A549 (cell line): Measurements from ENCODE around the gene NIN. TPM values are rescaled to one million over a fixed set of nuclear protein-coding genes. Genes with fewer than 3 reads are reported as not detected.
A peak's percentile ranks its signal among the peaks of the same experiment; 100 is the strongest.

Source experiments
- ATAC-seq, 2 experiments: fragments of 200-7000 bp in 1 of 2; fragments of >200 bp in 1 of 2; cut with Nextera tagmentation in 1 of 2; cut with Tn5 transposase in 1 of 2; 3 replicates each; pipeline versions ENCODE4 v1.8.0 to v1.9.1; 2018 to 2020; ENCODE audit warnings: mild to moderate bottlenecking in 1 of 2, moderate library complexity in 1 of 2
- CTCF ChIA-PET: fragments of 300-600 bp; sonication (Branson Sonifier 250); formaldehyde crosslinking; extraction: SDS; loops from one replicate; lab custom pipeline; 2021; ENCODE audit warnings: antibody characterized with exemption, inconsistent platforms; lab: Yijun Ruan, JAX
- POLR2A ChIA-PET: fragments of 350-600 bp; formaldehyde crosslinking; extraction: SDS; loops from one replicate; lab custom pipeline; 2021; ENCODE audit warnings: antibody characterized with exemption, inconsistent platforms; lab: Yijun Ruan, JAX
- DNase-seq, 2 experiments: peaks; one replicate each; pipeline versions ENCODE4 v3.0.0 to v3.0.0-alpha.2; 2011 to 2016; ENCODE audit warnings: low read depth in 1 of 2, low spot score in 1 of 2
- FAIRE-seq: peaks from 2 replicates; lab custom pipeline; 2011; peaks lifted over from hg19 to GRCh38; lab: Jason Lieb, UNC
- H3K27ac ChIP-seq, 2 experiments: fragments of >200 bp; sonication (Bioruptor Twin); formaldehyde crosslinking; 3 replicates each; pipeline ENCODE4 v1.5.1; 2016 to 2017
- H3K4me1 ChIP-seq: fragments of >200 bp; sonication (Bioruptor Twin); formaldehyde crosslinking; 3 replicates; pipeline ENCODE4 v1.6.1; 2016
- H3K4me2 ChIP-seq: fragments of >200 bp; sonication (Bioruptor Twin); formaldehyde crosslinking; 3 replicates; pipeline ENCODE4 v1.6.1; 2016
- H3K4me3 ChIP-seq: fragments of >200 bp; sonication (Bioruptor Twin); formaldehyde crosslinking; 3 replicates; pipeline ENCODE4 v1.5.1; 2016
- H3K9me3 ChIP-seq: fragments of >200 bp; sonication (Bioruptor Twin); formaldehyde crosslinking; 3 replicates; pipeline ENCODE4 v1.6.1; 2016
- BHLHE40 ChIP-seq: IDR thresholded peaks from 2 replicates; pipeline ENCODE4 v1.6.1; 2012; ENCODE audit warnings: low read depth, low read length, inconsistent platforms
- CHD4 ChIP-seq: fragments of 200-600 bp; sonication (generic); IDR thresholded peaks from 2 replicates; pipeline ENCODE4 v1.6.1; 2016; ENCODE audit warnings: antibody characterized with exemption, mild to moderate bottlenecking, borderline replicate concordance
- FOSL2 ChIP-seq, 2 experiments: fragments of 450-650 bp in 1 of 2; fragments of >200 bp in 1 of 2; sonication (Bioruptor Twin) in 1 of 2; formaldehyde crosslinking; IDR thresholded peaks; 2 replicates each; pipeline versions ENCODE4 v1.5.0 to v1.6.1; 2016 to 2020; ENCODE audit warnings: mild to moderate bottlenecking in 1 of 2, moderate library complexity in 1 of 2
- FOXS1 ChIP-seq: fragments of 250-450 bp; sonication (Bioruptor Pico); IDR thresholded peaks from 2 replicates; pipeline ENCODE4 v1.5.0; 2020; ENCODE audit warnings: mild to moderate bottlenecking, moderate library complexity
- GATA3 ChIP-seq: IDR thresholded peaks from 2 replicates; pipeline ENCODE4 v1.6.1; 2012; ENCODE audit warnings: borderline replicate concordance
- HDAC2 ChIP-seq: fragments of 200-600 bp; sonication (generic); IDR thresholded peaks from 2 replicates; pipeline ENCODE4 v1.6.1; 2016
- HOXB13 ChIP-seq: fragments of 250-450 bp; sonication (Bioruptor Pico); IDR thresholded peaks from 2 replicates; pipeline ENCODE4 v1.5.0; 2020; ENCODE audit warnings: low read depth, mild to moderate bottlenecking, moderate library complexity
- KDM5A ChIP-seq: fragments of 200-600 bp; sonication (generic); IDR thresholded peaks from 2 replicates; pipeline ENCODE4 v1.6.1; 2016; ENCODE audit warnings: antibody characterized with exemption, mild to moderate bottlenecking
- NFE2L2 ChIP-seq: fragments of 150-350 bp; conservative IDR thresholded peaks from 2 replicates; pipeline ENCODE4 v1.6.1; 2014; ENCODE audit warnings: low read length
- NR3C1 ChIP-seq: fragments of >200 bp; sonication (Bioruptor Twin); formaldehyde crosslinking; IDR thresholded peaks from 3 replicates; pipeline ENCODE4 v1.6.1; 2017
- PHF8 ChIP-seq: fragments of 200-600 bp; sonication (generic); IDR thresholded peaks from 2 replicates; pipeline ENCODE4 v1.6.1; 2016; ENCODE audit warnings: low read depth, mild to moderate bottlenecking, antibody characterized with exemption, moderate library complexity, borderline replicate concordance
- POLR2A ChIP-seq: IDR thresholded peaks from 2 replicates; pipeline ENCODE4 v1.6.1; 2012; ENCODE audit warnings: mild to moderate bottlenecking, low read length
- ZC3H11A ChIP-seq: fragments of 450-650 bp; IDR thresholded peaks from 2 replicates; pipeline ENCODE4 v1.6.1; 2014; ENCODE audit warnings: antibody characterized with exemption, mild to moderate bottlenecking
- WGBS: methylation state at CpG from one replicate; pipeline ENCODE4 v1.1.6; 2017; ENCODE audit errors: missing lambda C conversion rate; 5-methylcytosine and 5-hydroxymethylcytosine counted together
- polyA plus RNA-seq, 4 experiments: library from polyadenylated mRNA; depleted of rRNA in 3 of 4; stranded (reverse); fragments of >200 nt; fragmentation: RNase III in 1 of 4; extraction: RNeasy Plus Mini Kit Qiagen cat#74134 plus additional on column Dnase treatment in 1 of 4; gene quantifications; 2 replicates in 3 of 4; 3 replicates in 1 of 4; pipeline ENCODE4 v1.2.3, GENCODE V29; 2011 to 2017
- TF ChIP-seq, protein P1 (sequence below): fragments of 250-450 bp; sonication (Bioruptor Pico); IDR thresholded peaks from 2 replicates; pipeline ENCODE4 v1.5.0; 2021; ENCODE audit warnings: mild to moderate bottlenecking, moderate library complexity, borderline replicate concordance
- TF ChIP-seq, protein P2 (sequence below): fragments of 150-350 bp; IDR thresholded peaks from 2 replicates; pipeline ENCODE4 v1.6.1; 2014; ENCODE audit warnings: low read depth, mild to moderate bottlenecking, low read length
- TF ChIP-seq, protein P3 (sequence below): fragments of >200 bp; sonication (Bioruptor Twin); formaldehyde crosslinking; IDR thresholded peaks from 3 replicates; pipeline ENCODE4 v1.5.1; 2016
- TF ChIP-seq, protein P4 (sequence below): IDR thresholded peaks from 2 replicates; pipeline ENCODE4 v1.6.1; 2012; ENCODE audit warnings: low read depth, borderline replicate concordance
- TF ChIP-seq, protein P5 (sequence below): fragments of 200-600 bp; sonication (generic); IDR thresholded peaks from 2 replicates; pipeline ENCODE4 v1.6.1; 2016; ENCODE audit warnings: antibody characterized with exemption, mild to moderate bottlenecking, moderate library complexity

The NIN gene
- polyA plus RNA-seq, 2 of the 4 experiments (the other 2 are of a cell fraction), result 12.4 to 19.5 TPM

DNA sequence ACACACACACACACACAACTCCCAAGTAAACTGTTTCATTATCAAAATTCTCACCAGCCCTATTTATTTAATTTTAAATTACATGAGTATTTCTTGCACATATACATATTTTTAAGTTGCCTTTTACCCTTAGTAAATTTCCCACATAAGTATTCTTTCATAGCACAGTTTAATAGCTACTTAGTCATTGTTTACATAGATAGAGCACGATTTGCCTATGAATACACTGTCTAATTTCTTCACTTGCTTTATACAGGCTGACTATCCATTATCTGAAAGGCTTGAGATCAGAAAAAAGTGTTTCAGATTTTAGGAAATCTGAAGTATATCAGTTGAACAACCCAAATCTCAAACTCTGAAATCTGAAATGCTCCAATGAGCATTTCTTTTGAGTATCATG, 30.9 kb downstream of the NIN start:
- ChIA-PET CTCF (interaction anchor here (0.8 kb wide), 1 partner anchor 22 kb away, joined by 4 read pairs; no protein-coding TSS in a partner anchor), POLR2A (interaction anchor here (1.1 kb wide), 1 partner anchor 60 kb away, joined by 5 read pairs; no protein-coding TSS in a partner anchor)
- H3K4me1 ChIP-seq, result peaks cover 34% of the 10 kb centered on the region; the same call in 2 of the 3 replicates
- H3K4me2 ChIP-seq, result peak overlapping the region; percentile 53
- no peak for TF ChIP-seq ZC3H11A
- TF ChIP-seq NFE2L2, result no peak
- no peak for TF ChIP-seq POLR2A
- TF ChIP-seq PHF8, result no peak
- TF ChIP-seq, protein P1, sequence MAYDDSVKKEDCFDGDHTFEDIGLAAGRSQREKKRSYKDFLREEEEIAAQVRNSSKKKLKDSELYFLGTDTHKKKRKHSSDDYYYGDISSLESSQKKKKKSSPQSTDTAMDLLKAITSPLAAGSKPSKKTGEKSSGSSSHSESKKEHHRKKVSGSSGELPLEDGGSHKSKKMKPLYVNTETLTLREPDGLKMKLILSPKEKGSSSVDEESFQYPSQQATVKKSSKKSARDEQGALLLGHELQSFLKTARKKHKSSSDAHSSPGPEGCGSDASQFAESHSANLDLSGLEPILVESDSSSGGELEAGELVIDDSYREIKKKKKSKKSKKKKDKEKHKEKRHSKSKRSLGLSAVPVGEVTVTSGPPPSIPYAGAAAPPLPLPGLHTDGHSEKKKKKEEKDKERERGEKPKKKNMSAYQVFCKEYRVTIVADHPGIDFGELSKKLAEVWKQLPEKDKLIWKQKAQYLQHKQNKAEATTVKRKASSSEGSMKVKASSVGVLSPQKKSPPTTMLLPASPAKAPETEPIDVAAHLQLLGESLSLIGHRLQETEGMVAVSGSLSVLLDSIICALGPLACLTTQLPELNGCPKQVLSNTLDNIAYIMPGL, result no peak
- no peak for TF ChIP-seq FOSL2 (IDR thresholded peaks at IDR 0.05)
- TF ChIP-seq FOSL2 (CRISPR knock-in tag; IDR thresholded peaks at IDR 0.05), result 0 out of 2 replicates have a peak, but pooled peaks have one; percentile 37
- DNase-seq (peak in 1 of 2 experiments; percentile 4), FAIRE-seq (no peak), ATAC-seq (peak in 1 of 2 experiments; percentile 63; a peak in 3 of 6 replicates)
- no peak overlapping the region for H3K4me3 ChIP-seq
- H3K9me3 ChIP-seq, result no peaks in the 10 kb centered on the region
- no peak overlapping the region for H3K27ac ChIP-seq
- WGBS, result 2% methylated on average over 1 of the region's 1 CpG

DNA sequence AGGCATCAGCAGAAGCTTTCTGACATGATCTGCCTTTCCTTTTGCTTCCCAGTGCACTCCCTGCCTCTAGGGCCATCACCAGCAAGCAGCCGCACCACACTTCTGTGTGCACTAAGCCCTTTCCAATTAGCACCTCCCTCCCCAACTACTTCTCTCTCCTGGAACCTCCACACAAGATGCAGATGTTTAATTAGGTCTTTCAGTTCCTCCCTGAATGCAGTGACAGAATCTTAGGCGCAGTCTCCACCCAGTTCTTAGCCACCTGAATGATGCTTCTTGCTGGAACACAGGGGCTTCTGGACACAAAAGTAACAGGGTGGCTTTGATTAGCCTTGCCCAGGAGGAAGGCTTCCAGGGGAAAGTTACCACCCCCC, 32.9 kb downstream of the NIN start:
- FAIRE-seq, result no peak
- TF ChIP-seq, protein P2, sequence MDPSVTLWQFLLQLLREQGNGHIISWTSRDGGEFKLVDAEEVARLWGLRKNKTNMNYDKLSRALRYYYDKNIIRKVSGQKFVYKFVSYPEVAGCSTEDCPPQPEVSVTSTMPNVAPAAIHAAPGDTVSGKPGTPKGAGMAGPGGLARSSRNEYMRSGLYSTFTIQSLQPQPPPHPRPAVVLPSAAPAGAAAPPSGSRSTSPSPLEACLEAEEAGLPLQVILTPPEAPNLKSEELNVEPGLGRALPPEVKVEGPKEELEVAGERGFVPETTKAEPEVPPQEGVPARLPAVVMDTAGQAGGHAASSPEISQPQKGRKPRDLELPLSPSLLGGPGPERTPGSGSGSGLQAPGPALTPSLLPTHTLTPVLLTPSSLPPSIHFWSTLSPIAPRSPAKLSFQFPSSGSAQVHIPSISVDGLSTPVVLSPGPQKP, result no peak
- TF ChIP-seq FOXS1 (CRISPR knock-in tag) (no peak), HOXB13 (CRISPR knock-in tag) (no peak), HDAC2 (no peak), GATA3 (no peak), KDM5A (no peak), NR3C1 (no peak)
- TF ChIP-seq, protein P3, sequence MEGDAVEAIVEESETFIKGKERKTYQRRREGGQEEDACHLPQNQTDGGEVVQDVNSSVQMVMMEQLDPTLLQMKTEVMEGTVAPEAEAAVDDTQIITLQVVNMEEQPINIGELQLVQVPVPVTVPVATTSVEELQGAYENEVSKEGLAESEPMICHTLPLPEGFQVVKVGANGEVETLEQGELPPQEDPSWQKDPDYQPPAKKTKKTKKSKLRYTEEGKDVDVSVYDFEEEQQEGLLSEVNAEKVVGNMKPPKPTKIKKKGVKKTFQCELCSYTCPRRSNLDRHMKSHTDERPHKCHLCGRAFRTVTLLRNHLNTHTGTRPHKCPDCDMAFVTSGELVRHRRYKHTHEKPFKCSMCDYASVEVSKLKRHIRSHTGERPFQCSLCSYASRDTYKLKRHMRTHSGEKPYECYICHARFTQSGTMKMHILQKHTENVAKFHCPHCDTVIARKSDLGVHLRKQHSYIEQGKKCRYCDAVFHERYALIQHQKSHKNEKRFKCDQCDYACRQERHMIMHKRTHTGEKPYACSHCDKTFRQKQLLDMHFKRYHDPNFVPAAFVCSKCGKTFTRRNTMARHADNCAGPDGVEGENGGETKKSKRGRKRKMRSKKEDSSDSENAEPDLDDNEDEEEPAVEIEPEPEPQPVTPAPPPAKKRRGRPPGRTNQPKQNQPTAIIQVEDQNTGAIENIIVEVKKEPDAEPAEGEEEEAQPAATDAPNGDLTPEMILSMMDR, result no peak
- TF ChIP-seq, protein P4, sequence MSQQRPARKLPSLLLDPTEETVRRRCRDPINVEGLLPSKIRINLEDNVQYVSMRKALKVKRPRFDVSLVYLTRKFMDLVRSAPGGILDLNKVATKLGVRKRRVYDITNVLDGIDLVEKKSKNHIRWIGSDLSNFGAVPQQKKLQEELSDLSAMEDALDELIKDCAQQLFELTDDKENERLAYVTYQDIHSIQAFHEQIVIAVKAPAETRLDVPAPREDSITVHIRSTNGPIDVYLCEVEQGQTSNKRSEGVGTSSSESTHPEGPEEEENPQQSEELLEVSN, result no peak
- H3K27ac ChIP-seq, result no peak overlapping the region
- no peak overlapping the region for H3K4me3 ChIP-seq
- H3K4me2 ChIP-seq, result no peak overlapping the region
- H3K9me3 ChIP-seq, result no peaks in the 10 kb centered on the region
- no peak for DNase-seq
- ChIA-PET CTCF (interaction anchor here (0.6 to 8.1 kb wide), 4 partner anchors 9 to 675 kb away, joined by 3 to 53 read pairs (median 4); no protein-coding TSS in a partner anchor), POLR2A (no interaction called here)
- no peak for ATAC-seq
- WGBS, result 94% methylated on average over 2 of the region's 2 CpGs
- peaks cover 34% of the 10 kb centered on the region; the same call in 2 of the 3 replicates for H3K4me1 ChIP-seq

DNA sequence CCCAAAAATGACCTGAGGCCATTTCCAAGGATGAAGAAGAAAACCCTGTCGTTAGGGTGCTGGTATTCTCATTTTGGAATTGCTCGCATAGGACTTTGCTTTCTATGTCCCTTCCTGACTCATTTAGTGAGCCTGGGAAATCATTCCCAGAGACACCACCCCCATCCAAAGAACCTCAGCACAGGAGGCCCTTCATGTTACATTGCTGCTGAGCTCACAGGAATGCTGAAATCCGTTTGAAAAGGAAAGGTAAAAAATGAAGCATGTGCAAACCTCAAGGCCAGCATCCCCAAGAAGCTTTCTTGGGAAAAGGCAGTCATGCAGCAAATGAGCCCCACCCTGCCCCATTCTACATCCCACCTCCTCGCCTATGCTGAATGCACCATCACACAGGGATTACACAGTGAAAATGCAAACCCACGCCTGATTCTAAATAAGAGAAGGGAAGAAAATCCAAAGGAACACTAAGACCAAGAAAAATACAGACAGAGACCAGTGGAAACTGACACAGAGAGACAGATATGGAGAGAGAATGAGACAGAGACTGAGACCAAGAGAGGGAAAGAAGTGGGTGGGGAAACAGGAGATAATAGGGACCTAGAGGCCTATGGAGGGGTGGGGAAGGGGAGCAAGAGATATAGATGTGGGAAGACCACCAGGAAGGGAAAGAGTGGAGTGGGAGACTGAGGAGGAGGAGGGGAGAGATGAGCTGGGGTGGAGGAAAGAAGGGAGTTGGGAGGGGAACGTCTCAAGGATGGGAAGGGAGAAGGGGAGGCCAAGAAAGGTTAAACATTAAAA, 33.5 kb downstream of the NIN start:
- CTCF ChIA-PET, result interaction anchor here (0.6 to 8.1 kb wide), 7 partner anchors 10 to 674 kb away, joined by 3 to 53 read pairs (median 4); no protein-coding TSS in a partner anchor

More for the DNA sequence above, 33.5 kb downstream of the NIN start:
- no peak for FAIRE-seq
- TF ChIP-seq BHLHE40 (no peak), GATA3 (no peak), CHD4 (no peak)
- TF ChIP-seq, protein P5, sequence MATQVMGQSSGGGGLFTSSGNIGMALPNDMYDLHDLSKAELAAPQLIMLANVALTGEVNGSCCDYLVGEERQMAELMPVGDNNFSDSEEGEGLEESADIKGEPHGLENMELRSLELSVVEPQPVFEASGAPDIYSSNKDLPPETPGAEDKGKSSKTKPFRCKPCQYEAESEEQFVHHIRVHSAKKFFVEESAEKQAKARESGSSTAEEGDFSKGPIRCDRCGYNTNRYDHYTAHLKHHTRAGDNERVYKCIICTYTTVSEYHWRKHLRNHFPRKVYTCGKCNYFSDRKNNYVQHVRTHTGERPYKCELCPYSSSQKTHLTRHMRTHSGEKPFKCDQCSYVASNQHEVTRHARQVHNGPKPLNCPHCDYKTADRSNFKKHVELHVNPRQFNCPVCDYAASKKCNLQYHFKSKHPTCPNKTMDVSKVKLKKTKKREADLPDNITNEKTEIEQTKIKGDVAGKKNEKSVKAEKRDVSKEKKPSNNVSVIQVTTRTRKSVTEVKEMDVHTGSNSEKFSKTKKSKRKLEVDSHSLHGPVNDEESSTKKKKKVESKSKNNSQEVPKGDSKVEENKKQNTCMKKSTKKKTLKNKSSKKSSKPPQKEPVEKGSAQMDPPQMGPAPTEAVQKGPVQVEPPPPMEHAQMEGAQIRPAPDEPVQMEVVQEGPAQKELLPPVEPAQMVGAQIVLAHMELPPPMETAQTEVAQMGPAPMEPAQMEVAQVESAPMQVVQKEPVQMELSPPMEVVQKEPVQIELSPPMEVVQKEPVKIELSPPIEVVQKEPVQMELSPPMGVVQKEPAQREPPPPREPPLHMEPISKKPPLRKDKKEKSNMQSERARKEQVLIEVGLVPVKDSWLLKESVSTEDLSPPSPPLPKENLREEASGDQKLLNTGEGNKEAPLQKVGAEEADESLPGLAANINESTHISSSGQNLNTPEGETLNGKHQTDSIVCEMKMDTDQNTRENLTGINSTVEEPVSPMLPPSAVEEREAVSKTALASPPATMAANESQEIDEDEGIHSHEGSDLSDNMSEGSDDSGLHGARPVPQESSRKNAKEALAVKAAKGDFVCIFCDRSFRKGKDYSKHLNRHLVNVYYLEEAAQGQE, result no peak
- TF ChIP-seq, protein P2, result no peak
- TF ChIP-seq, all 56 proteins: peak for 0
- WGBS, result 73% methylated on average over 6 of the region's 6 CpGs
- Histone ChIP-seq H3K4me3 (no peak overlapping the region), H3K9me3 (no peaks in the 10 kb centered on the region), H3K27ac (no peak overlapping the region), H3K4me2 (no peak overlapping the region), H3K4me1 (peaks cover 34% of the 10 kb centered on the region; the same call in 2 of the 3 replicates)
- no peak for ATAC-seq
- no peak for DNase-seq
- POLR2A ChIA-PET, result interaction anchor here (0.6 kb wide), 1 partner anchor 63 kb away, joined by 3 read pairs; no protein-coding TSS in a partner anchor
